ENCODE results near the gene TAS1R2. TPM values are rescaled to one million over a fixed set of nuclear protein-coding genes. Genes with fewer than 3 reads are reported as not detected.

Gene TAS1R2
- total RNA-seq, 2 experiments from 2014 or later = not detected

GRCh38 chr1:18803151-18803791 is 56.2 kb downstream of the TAS1R2 start:
- POLR2A ChIA-PET = no interaction called here
- H3K27ac Mint-ChIP-seq = no peak overlapping the region
- ATAC-seq (ENCODE audit: low read depth) = no peak
- no peak overlapping the region for H3K4me3 Mint-ChIP-seq
- no peaks in the 10 kb centered on the region for H3K9me3 Mint-ChIP-seq
- peaks cover 6% of the 10 kb centered on the region for H3K27me3 Mint-ChIP-seq
- H3K4me1 Mint-ChIP-seq = no peaks in the 10 kb centered on the region
- no peaks in the 10 kb centered on the region for H3K36me3 Mint-ChIP-seq
- no peak for DNase-seq

- Mint-ChIP-seq H3K27ac (no peak overlapping the region), H3K4me3 (no peak overlapping the region), H3K4me1 (no peaks in the 10 kb centered on the region), H3K27me3 (no peaks in the 10 kb centered on the region), H3K9me3 (no peaks in the 10 kb centered on the region), H3K36me3 (no peaks in the 10 kb centered on the region)
- DNase-seq (no peak), ATAC-seq (ENCODE audit: low read depth) (no peak)
- POLR2A ChIA-PET = no interaction called here
Observed at GRCh38 chr1:18802231-18802630, 57.2 kb downstream of the TAS1R2 start.

- Mint-ChIP-seq H3K27me3 (peaks cover 4% of the 10 kb centered on the region), H3K4me1 (no peaks in the 10 kb centered on the region), H3K9me3 (no peaks in the 10 kb centered on the region), H3K27ac (no peak overlapping the region), H3K4me3 (no peak overlapping the region), H3K36me3 (no peaks in the 10 kb centered on the region)
- no peak for ATAC-seq (ENCODE audit: low read depth)
- POLR2A ChIA-PET = no interaction called here
- no peak for DNase-seq
Observed at GRCh38 chr1:18800258-18800657, 59.2 kb downstream of the TAS1R2 start.

GRCh38 chr1:18799454-18799853 is 60.0 kb downstream of the TAS1R2 start:
- H3K4me1 Mint-ChIP-seq = no peaks in the 10 kb centered on the region
- peaks cover 4% of the 10 kb centered on the region for H3K27me3 Mint-ChIP-seq
- no peak for ATAC-seq (ENCODE audit: low read depth)
- no peaks in the 10 kb centered on the region for H3K36me3 Mint-ChIP-seq
- POLR2A ChIA-PET = no interaction called here
- no peak overlapping the region for H3K4me3 Mint-ChIP-seq
- no peak overlapping the region for H3K27ac Mint-ChIP-seq
- H3K9me3 Mint-ChIP-seq = no peaks in the 10 kb centered on the region
- DNase-seq = no peak

- ATAC-seq (ENCODE audit: low read depth) (no peak), DNase-seq (no peak)
- Mint-ChIP-seq H3K27me3 (peaks cover 4% of the 10 kb centered on the region), H3K4me3 (no peak overlapping the region), H3K36me3 (no peaks in the 10 kb centered on the region), H3K9me3 (no peaks in the 10 kb centered on the region), H3K27ac (no peak overlapping the region), H3K4me1 (no peaks in the 10 kb centered on the region)
- POLR2A ChIA-PET = no interaction called here
Observed at GRCh38 chr1:18798946-18799345, 60.5 kb downstream of the TAS1R2 start.

- no peak for ATAC-seq (ENCODE audit: low read depth)
- Mint-ChIP-seq H3K36me3 (no peaks in the 10 kb centered on the region), H3K27ac (no peak overlapping the region), H3K9me3 (no peaks in the 10 kb centered on the region), H3K4me1 (no peaks in the 10 kb centered on the region), H3K27me3 (peaks cover 4% of the 10 kb centered on the region), H3K4me3 (no peak overlapping the region)
- POLR2A ChIA-PET = no interaction called here
- DNase-seq = no peak
Observed at GRCh38 chr1:18798533-18798932, 60.9 kb downstream of the TAS1R2 start.

GRCh38 chr1:18796950-18797349 is 62.5 kb downstream of the TAS1R2 start:
- Mint-ChIP-seq H3K9me3 (no peaks in the 10 kb centered on the region), H3K4me1 (no peaks in the 10 kb centered on the region), H3K27ac (no peak overlapping the region), H3K4me3 (no peak overlapping the region), H3K27me3 (peaks cover 4% of the 10 kb centered on the region), H3K36me3 (no peaks in the 10 kb centered on the region)
- ATAC-seq (ENCODE audit: low read depth) (no peak), DNase-seq (no peak)
- POLR2A ChIA-PET = no interaction called here

- Mint-ChIP-seq H3K27ac (no peak overlapping the region), H3K4me1 (no peaks in the 10 kb centered on the region), H3K4me3 (no peak overlapping the region), H3K27me3 (peaks cover 6% of the 10 kb centered on the region), H3K9me3 (no peaks in the 10 kb centered on the region), H3K36me3 (no peaks in the 10 kb centered on the region)
- DNase-seq = no peak
- POLR2A ChIA-PET = no interaction called here
- ATAC-seq (ENCODE audit: low read depth) = no peak
Observed at GRCh38 chr1:18795002-18795689, 64.3 kb downstream of the TAS1R2 start.

- Mint-ChIP-seq H3K4me1 (no peaks in the 10 kb centered on the region), H3K9me3 (no peaks in the 10 kb centered on the region), H3K36me3 (no peaks in the 10 kb centered on the region), H3K4me3 (no peak overlapping the region), H3K27ac (no peak overlapping the region), H3K27me3 (peaks cover 6% of the 10 kb centered on the region)
- ATAC-seq (ENCODE audit: low read depth) (no peak), DNase-seq (no peak)
- POLR2A ChIA-PET = no interaction called here
Observed at GRCh38 chr1:18794561-18794960, 64.9 kb downstream of the TAS1R2 start.

- peaks cover 6% of the 10 kb centered on the region for H3K27me3 Mint-ChIP-seq
- H3K4me3 Mint-ChIP-seq = no peak overlapping the region
- no peak overlapping the region for H3K27ac Mint-ChIP-seq
- no peak for ATAC-seq (ENCODE audit: low read depth)
- POLR2A ChIA-PET = no interaction called here
- H3K4me1 Mint-ChIP-seq = no peaks in the 10 kb centered on the region
- H3K9me3 Mint-ChIP-seq = no peaks in the 10 kb centered on the region
- H3K36me3 Mint-ChIP-seq = no peaks in the 10 kb centered on the region
- no peak for DNase-seq
Observed at GRCh38 chr1:18794051-18794450, 65.4 kb downstream of the TAS1R2 start.

- no peak overlapping the region for H3K27ac Mint-ChIP-seq
Observed at GRCh38 chr1:18793164-18793563, 66.3 kb downstream of the TAS1R2 start.

GRCh38 chr1:18792747-18793146 is 66.7 kb downstream of the TAS1R2 start:
- H3K4me3 Mint-ChIP-seq = no peak overlapping the region
- DNase-seq (no peak), ATAC-seq (ENCODE audit: low read depth) (no peak)
- H3K36me3 Mint-ChIP-seq = no peaks in the 10 kb centered on the region
- POLR2A ChIA-PET = no interaction called here
- peaks cover 9% of the 10 kb centered on the region for H3K27me3 Mint-ChIP-seq
- no peak overlapping the region for H3K27ac Mint-ChIP-seq
- no peaks in the 10 kb centered on the region for H3K4me1 Mint-ChIP-seq
- no peaks in the 10 kb centered on the region for H3K9me3 Mint-ChIP-seq

More at GRCh38 chr1:18793164-18793563, 66.3 kb downstream of the TAS1R2 start:
- POLR2A ChIA-PET = no interaction called here
- ATAC-seq (ENCODE audit: low read depth) (no peak), DNase-seq (no peak)
- H3K4me3 Mint-ChIP-seq = no peak overlapping the region
- H3K36me3 Mint-ChIP-seq = no peaks in the 10 kb centered on the region
- H3K4me1 Mint-ChIP-seq = no peaks in the 10 kb centered on the region
- H3K9me3 Mint-ChIP-seq = no peaks in the 10 kb centered on the region
- peaks cover 9% of the 10 kb centered on the region for H3K27me3 Mint-ChIP-seq

Measured in activated naive CD8-positive, alpha-beta T cell treated with anti-CD3 and anti-CD28 coated beads, Interleukin-2, amount 10 ng/mL, durations not matched to agents 7 days and 5 days (primary cell).